Measurements from ENCODE around the gene STX2.

DNA sequence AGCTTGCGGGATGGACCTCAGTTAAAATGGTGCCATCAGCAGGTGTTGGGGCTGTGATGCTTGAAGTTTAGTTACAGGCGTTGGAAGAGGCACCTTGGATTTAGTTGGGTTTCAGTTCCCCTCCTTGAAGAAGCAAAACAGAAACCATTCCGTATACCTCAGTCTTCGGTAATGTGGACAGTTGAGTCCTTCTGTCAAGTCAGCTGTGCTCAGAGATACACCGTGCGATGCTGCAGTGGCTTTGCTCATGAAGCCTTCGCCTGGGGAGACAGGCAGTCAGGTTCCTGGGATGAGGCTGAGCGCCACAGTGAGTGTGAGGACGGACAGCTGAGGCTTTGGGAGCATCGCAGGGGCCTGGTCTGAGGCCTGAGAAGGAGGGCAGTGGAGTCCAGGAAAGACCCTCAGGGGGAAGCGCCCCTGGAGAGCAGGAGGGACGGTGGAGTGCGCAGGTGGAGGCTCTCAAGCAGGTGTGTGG is 40.2 kb upstream of the STX2 start:
- no peak for TF ChIP-seq POLR2A (IDR thresholded peaks at IDR 0.05)
- TF ChIP-seq, protein P1, sequence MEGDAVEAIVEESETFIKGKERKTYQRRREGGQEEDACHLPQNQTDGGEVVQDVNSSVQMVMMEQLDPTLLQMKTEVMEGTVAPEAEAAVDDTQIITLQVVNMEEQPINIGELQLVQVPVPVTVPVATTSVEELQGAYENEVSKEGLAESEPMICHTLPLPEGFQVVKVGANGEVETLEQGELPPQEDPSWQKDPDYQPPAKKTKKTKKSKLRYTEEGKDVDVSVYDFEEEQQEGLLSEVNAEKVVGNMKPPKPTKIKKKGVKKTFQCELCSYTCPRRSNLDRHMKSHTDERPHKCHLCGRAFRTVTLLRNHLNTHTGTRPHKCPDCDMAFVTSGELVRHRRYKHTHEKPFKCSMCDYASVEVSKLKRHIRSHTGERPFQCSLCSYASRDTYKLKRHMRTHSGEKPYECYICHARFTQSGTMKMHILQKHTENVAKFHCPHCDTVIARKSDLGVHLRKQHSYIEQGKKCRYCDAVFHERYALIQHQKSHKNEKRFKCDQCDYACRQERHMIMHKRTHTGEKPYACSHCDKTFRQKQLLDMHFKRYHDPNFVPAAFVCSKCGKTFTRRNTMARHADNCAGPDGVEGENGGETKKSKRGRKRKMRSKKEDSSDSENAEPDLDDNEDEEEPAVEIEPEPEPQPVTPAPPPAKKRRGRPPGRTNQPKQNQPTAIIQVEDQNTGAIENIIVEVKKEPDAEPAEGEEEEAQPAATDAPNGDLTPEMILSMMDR (IDR thresholded peaks at IDR 0.05), result no peak
